HepG2 (cell line): Measurements from ENCODE around the gene HSPA13. TPM values are rescaled to one million over a fixed set of nuclear protein-coding genes. Genes with fewer than 3 reads are reported as not detected.

Experiments
- GABPA ChIP-seq, 2 experiments: IDR thresholded peaks; 2 replicates each; pipeline ENCODE4 v1.6.1; 2011 to 2016; ENCODE audit warnings: low read depth in 2 of 2, low read length in 1 of 2, missing biosample characterization in 1 of 2, missing genetic modification characterization in 1 of 2
- KMT2A ChIP-seq: sonication (generic); formaldehyde crosslinking; IDR thresholded peaks from 2 replicates; pipeline ENCODE4 v1.4.0; 2020; ENCODE audit warnings: missing genetic modification reagents
- MTF2 ChIP-seq: sonication (generic); formaldehyde crosslinking; IDR thresholded peaks from 2 replicates; pipeline ENCODE4 v1.5.0; 2020; ENCODE audit warnings: missing genetic modification reagents, borderline replicate concordance
- ZNF552 ChIP-seq: sonication (generic); formaldehyde crosslinking; IDR thresholded peaks from 2 replicates; pipeline ENCODE4 v1.9.0; 2022; ENCODE audit warnings: missing genetic modification reagents, mild to moderate bottlenecking, borderline replicate concordance
- ZNF780A ChIP-seq: sonication (generic); formaldehyde crosslinking; IDR thresholded peaks from 2 replicates; pipeline ENCODE4 v1.8.0; 2022; ENCODE audit warnings: mild to moderate bottlenecking, missing genetic modification reagents, moderate library complexity
- ZSCAN22 ChIP-seq: sonication (generic); formaldehyde crosslinking; IDR thresholded peaks from 2 replicates; pipeline ENCODE4 v1.4.0; 2020; ENCODE audit warnings: mild to moderate bottlenecking, missing genetic modification reagents
- polyA plus RNA-seq, 8 experiments: library from polyadenylated mRNA; depleted of rRNA in 3 of 8; stranded (reverse) in 7 of 8; unstranded in 1 of 8; fragments of >200 nt; fragmentation: Illumina TruSeq in 4 of 8; extraction: Trizol in 4 of 8; gene quantifications; 2 replicates each; pipeline versions ENCODE4 v1.2.1 to v1.2.3, GENCODE V29; 2011 to 2016; ENCODE audit warnings: low read depth in 4 of 8, missing spikeins in 1 of 8, mixed read lengths in 1 of 8; ENCODE audit not compliant: insufficient read depth in 1 of 8
- total RNA-seq, 5 experiments: library from RNA; depleted of rRNA; stranded (reverse); fragments of >200 nt; fragmentation: Illumina TruSeq; extraction: Trizol; gene quantifications; 2 replicates each; pipeline ENCODE4 v1.2.3, GENCODE V29; 2016; ENCODE audit warnings: low read depth in 1 of 5
- TF ChIP-seq, protein P1 (sequence below): sonication (generic); formaldehyde crosslinking; IDR thresholded peaks from 2 replicates; pipeline ENCODE4 v1.4.0; 2020; ENCODE audit warnings: missing genetic modification reagents, borderline replicate concordance
- TF ChIP-seq, protein P2 (sequence below): sonication (generic); formaldehyde crosslinking; IDR thresholded peaks from 2 replicates; pipeline ENCODE4 v1.5.0; 2020; ENCODE audit warnings: missing genetic modification reagents
- TF ChIP-seq, protein P3 (sequence below): sonication (generic); formaldehyde crosslinking; conservative IDR thresholded peaks from 2 replicates; pipeline ENCODE4 v1.8.0; 2022; ENCODE audit warnings: missing genetic modification reagents
- TF ChIP-seq, protein P4 (sequence below), 2 experiments: sonication (generic) in 1 of 2; formaldehyde crosslinking in 1 of 2; IDR thresholded peaks; 2 replicates each; pipeline versions ENCODE4 v1.6.1 to v1.9.0; 2014 to 2022; ENCODE audit warnings: antibody characterized with exemption in 1 of 2, borderline replicate concordance in 1 of 2, inconsistent platforms in 1 of 2, low read depth in 1 of 2, missing genetic modification reagents in 1 of 2
- TF ChIP-seq, protein P5 (sequence below): sonication (generic); formaldehyde crosslinking; IDR thresholded peaks from 2 replicates; pipeline ENCODE4 v1.4.0; 2020; ENCODE audit warnings: missing genetic modification reagents, borderline replicate concordance
- TF ChIP-seq, protein P6 (sequence below): fragments of 450-650 bp; IDR thresholded peaks from 2 replicates; pipeline ENCODE4 v1.6.1; 2017; ENCODE audit warnings: mild to moderate bottlenecking

The HSPA13 gene
- total and polyA plus RNA-seq, 2 of the 13 experiments (the other 11 are each of a cell fraction or from before 2014, with no cell fraction given) = 21.2 to 28.4 TPM

DNA sequence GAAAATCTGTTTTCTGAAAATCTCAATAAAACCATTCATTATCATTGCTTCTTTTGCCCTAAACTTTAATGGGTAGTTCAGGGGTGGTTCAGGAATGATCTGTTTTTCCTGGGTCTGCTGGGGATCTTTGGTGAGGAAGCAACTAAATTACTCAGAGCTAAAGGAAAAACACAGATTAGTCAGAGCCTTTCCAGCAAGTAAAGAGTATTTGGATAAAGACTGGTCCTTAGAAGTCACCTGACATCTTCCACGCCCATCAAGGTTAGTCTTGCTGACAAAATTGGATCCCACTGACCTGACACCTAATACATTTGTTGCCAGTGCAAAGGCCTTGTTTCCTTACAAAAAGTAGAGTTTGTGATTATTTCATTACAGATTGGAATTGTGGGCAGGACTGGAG lies 24.2 kb downstream of the HSPA13 start (continued):
- TF ChIP-seq, protein P1, sequence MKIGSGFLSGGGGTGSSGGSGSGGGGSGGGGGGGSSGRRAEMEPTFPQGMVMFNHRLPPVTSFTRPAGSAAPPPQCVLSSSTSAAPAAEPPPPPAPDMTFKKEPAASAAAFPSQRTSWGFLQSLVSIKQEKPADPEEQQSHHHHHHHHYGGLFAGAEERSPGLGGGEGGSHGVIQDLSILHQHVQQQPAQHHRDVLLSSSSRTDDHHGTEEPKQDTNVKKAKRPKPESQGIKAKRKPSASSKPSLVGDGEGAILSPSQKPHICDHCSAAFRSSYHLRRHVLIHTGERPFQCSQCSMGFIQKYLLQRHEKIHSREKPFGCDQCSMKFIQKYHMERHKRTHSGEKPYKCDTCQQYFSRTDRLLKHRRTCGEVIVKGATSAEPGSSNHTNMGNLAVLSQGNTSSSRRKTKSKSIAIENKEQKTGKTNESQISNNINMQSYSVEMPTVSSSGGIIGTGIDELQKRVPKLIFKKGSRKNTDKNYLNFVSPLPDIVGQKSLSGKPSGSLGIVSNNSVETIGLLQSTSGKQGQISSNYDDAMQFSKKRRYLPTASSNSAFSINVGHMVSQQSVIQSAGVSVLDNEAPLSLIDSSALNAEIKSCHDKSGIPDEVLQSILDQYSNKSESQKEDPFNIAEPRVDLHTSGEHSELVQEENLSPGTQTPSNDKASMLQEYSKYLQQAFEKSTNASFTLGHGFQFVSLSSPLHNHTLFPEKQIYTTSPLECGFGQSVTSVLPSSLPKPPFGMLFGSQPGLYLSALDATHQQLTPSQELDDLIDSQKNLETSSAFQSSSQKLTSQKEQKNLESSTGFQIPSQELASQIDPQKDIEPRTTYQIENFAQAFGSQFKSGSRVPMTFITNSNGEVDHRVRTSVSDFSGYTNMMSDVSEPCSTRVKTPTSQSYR = no peak
- TF ChIP-seq ZSCAN22 = no peak
- TF ChIP-seq, protein P2, sequence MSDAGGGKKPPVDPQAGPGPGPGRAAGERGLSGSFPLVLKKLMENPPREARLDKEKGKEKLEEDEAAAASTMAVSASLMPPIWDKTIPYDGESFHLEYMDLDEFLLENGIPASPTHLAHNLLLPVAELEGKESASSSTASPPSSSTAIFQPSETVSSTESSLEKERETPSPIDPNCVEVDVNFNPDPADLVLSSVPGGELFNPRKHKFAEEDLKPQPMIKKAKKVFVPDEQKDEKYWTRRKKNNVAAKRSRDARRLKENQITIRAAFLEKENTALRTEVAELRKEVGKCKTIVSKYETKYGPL (CRISPR knock-in tag) = no peak
- no peak for TF ChIP-seq ZNF780A
- TF ChIP-seq, protein P3, sequence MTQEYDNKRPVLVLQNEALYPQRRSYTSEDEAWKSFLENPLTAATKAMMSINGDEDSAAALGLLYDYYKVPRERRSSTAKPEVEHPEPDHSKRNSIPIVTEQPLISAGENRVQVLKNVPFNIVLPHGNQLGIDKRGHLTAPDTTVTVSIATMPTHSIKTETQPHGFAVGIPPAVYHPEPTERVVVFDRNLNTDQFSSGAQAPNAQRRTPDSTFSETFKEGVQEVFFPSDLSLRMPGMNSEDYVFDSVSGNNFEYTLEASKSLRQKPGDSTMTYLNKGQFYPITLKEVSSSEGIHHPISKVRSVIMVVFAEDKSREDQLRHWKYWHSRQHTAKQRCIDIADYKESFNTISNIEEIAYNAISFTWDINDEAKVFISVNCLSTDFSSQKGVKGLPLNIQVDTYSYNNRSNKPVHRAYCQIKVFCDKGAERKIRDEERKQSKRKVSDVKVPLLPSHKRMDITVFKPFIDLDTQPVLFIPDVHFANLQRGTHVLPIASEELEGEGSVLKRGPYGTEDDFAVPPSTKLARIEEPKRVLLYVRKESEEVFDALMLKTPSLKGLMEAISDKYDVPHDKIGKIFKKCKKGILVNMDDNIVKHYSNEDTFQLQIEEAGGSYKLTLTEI = no peak
- TF ChIP-seq, protein P4, sequence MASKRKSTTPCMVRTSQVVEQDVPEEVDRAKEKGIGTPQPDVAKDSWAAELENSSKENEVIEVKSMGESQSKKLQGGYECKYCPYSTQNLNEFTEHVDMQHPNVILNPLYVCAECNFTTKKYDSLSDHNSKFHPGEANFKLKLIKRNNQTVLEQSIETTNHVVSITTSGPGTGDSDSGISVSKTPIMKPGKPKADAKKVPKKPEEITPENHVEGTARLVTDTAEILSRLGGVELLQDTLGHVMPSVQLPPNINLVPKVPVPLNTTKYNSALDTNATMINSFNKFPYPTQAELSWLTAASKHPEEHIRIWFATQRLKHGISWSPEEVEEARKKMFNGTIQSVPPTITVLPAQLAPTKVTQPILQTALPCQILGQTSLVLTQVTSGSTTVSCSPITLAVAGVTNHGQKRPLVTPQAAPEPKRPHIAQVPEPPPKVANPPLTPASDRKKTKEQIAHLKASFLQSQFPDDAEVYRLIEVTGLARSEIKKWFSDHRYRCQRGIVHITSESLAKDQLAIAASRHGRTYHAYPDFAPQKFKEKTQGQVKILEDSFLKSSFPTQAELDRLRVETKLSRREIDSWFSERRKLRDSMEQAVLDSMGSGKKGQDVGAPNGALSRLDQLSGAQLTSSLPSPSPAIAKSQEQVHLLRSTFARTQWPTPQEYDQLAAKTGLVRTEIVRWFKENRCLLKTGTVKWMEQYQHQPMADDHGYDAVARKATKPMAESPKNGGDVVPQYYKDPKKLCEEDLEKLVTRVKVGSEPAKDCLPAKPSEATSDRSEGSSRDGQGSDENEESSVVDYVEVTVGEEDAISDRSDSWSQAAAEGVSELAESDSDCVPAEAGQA (IDR thresholded peaks at IDR 0.05; ENCODE audit: low read depth) = no peak
- TF ChIP-seq, protein P4 (CRISPR knock-in tag; IDR thresholded peaks at IDR 0.05; ENCODE audit: borderline replicate concordance) = no peak
- no peak for TF ChIP-seq GABPA (IDR thresholded peaks at IDR 0.05; ENCODE audit: low read depth, low read length)
- no peak for TF ChIP-seq GABPA (CRISPR knock-in tag; IDR thresholded peaks at IDR 0.05; ENCODE audit: low read depth)
- no peak for TF ChIP-seq ZNF552
- no peak for TF ChIP-seq MTF2 (CRISPR knock-in tag)
- TF ChIP-seq, protein P5, sequence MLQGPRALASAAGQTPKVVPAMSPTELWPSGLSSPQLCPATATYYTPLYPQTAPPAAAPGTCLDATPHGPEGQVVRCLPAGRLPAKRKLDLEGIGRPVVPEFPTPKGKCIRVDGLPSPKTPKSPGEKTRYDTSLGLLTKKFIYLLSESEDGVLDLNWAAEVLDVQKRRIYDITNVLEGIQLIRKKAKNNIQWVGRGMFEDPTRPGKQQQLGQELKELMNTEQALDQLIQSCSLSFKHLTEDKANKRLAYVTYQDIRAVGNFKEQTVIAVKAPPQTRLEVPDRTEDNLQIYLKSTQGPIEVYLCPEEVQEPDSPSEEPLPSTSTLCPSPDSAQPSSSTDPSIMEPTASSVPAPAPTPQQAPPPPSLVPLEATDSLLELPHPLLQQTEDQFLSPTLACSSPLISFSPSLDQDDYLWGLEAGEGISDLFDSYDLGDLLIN = no peak
- no peak for TF ChIP-seq KMT2A (CRISPR knock-in tag)
- TF ChIP-seq, protein P6, sequence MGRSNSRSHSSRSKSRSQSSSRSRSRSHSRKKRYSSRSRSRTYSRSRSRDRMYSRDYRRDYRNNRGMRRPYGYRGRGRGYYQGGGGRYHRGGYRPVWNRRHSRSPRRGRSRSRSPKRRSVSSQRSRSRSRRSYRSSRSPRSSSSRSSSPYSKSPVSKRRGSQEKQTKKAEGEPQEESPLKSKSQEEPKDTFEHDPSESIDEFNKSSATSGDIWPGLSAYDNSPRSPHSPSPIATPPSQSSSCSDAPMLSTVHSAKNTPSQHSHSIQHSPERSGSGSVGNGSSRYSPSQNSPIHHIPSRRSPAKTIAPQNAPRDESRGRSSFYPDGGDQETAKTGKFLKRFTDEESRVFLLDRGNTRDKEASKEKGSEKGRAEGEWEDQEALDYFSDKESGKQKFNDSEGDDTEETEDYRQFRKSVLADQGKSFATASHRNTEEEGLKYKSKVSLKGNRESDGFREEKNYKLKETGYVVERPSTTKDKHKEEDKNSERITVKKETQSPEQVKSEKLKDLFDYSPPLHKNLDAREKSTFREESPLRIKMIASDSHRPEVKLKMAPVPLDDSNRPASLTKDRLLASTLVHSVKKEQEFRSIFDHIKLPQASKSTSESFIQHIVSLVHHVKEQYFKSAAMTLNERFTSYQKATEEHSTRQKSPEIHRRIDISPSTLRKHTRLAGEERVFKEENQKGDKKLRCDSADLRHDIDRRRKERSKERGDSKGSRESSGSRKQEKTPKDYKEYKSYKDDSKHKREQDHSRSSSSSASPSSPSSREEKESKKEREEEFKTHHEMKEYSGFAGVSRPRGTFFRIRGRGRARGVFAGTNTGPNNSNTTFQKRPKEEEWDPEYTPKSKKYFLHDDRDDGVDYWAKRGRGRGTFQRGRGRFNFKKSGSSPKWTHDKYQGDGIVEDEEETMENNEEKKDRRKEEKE = no peak
- TF ChIP-seq, all 625 proteins: peak for 0
